ENCODE results near the gene TIMM50. TPM values are rescaled to one million over a fixed set of nuclear protein-coding genes. Genes with fewer than 3 reads are reported as not detected.

TIMM50 gene
- total and polyA plus RNA-seq, 4 donors = 24.3 to 39.9 (median 30.5) TPM

DNA sequence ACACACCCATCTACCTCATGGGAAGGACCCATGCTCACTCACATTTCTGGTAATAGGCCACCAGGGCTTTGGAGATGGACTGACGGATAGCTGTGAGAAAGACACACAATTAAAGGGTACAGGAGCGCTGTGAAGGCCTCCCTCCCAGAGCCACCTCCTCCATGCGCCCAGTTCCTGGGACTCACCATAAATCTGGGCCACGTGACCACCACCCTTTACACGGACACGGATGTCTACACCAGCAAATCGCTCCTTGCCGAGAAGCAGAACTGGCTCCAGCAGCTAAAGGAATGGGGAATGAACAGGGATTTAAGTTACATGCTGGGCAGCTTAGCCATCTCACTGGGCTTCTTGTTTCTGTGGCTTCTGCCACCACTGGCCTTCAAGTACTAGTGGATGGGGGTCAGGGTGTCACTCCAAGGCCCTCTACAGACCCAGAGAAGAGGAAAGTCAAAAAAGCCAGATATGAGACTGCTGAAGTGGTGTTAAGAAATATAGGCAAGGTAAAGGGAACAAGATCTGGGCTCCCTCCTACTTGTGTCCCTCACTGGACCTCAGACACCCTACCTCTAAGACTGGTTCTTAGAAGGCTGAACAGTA is 47.1 kb upstream of the TIMM50 start:
- no peak overlapping the region for H3K27ac ChIP-seq (ENCODE audit: low read depth in 1 of 2, low read length in 2 of 2)
- 96% methylated on average over 8 of the region's 8 CpGs for WGBS
- H3K9ac ChIP-seq (ENCODE audit: low read depth in 1 of 2, low read length in 2 of 2) = no peak overlapping the region
- TF ChIP-seq HNF4A (conservative IDR thresholded peaks at IDR 0.05) = no peak
- no peak for DNase-seq (ENCODE audit: low spot score)
- H3K36me3 ChIP-seq (ENCODE audit: control insufficient read depth in 4 of 4, insufficient read depth in 3 of 4, low read depth in 1 of 4, low read length in 3 of 4) = peaks cover 15 to 24% (median 17%) of the 10 kb centered on the region in 4 donors
- H3K4me1 ChIP-seq (ENCODE audit: control insufficient read depth in 4 of 4, insufficient read depth in 4 of 4, low read length in 3 of 4) = peaks cover 4 to 27% (median 17%) of the 10 kb centered on the region in 4 donors
- H3K4me3 ChIP-seq (ENCODE audit: low read depth in 1 of 3, low read length in 3 of 3) = no peak overlapping the region
- H3K9me3 ChIP-seq (ENCODE audit: control insufficient read depth in 4 of 4, low read length in 3 of 4) = no peaks in the 10 kb centered on the region
- H3K27me3 ChIP-seq (ENCODE audit: control insufficient read depth in 4 of 4, insufficient read depth in 4 of 4, low read length in 3 of 4) = no peaks in the 10 kb centered on the region

DNA sequence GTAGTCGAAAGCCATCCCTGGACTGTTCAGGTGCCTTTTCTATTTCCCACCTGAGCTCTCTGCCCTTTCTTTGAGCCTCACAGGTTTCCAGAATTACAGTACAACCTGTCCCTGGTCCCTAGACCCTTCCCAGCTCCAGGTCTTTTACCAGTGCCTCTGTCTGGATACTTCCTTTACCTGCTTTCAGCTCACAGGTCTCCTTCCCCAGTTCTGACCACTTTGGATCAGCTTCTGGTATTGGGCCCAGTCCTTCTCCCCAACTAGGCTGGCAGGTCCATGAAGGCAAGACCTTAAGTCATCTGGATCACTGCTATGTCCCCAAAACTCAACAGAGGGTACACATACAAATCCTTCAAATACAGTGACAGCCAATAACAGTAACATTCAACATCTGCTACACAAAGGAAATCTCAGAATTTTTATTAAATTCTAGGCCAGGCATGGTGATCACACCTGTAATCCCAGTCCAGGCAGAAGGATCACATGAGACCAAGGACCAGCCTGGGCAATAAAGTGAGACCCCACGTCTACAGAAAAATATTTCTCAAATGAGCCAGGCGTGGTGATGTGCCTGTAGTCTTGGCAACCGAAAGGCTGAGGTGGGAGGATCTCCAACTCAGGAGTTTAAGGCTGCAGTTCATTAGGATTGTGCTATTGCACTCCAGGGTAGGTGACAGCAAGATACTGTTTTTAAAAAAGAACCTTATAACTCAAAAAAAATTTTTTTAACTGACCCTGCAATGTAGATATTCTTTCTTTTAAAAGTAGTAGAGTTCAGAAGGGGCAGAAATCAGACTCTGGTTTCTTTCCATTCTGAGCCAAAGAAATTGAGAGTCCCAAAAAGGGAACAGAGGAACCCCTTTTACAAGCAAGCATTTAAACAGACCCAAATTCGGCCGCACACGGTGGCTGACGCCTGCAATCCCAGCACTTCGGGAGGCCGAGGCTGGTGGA is 46.2 kb upstream of the TIMM50 start:
- Histone ChIP-seq H3K4me1 (ENCODE audit: control insufficient read depth in 4 of 4, insufficient read depth in 4 of 4, low read length in 3 of 4) (peaks cover 4 to 27% (median 17%) of the 10 kb centered on the region in 4 donors), H3K27ac (ENCODE audit: low read depth in 1 of 2, low read length in 2 of 2) (peak overlapping the region in 1 of 2 donors; percentile 23), H3K27me3 (ENCODE audit: control insufficient read depth in 4 of 4, insufficient read depth in 4 of 4, low read length in 3 of 4) (no peaks in the 10 kb centered on the region), H3K4me3 (ENCODE audit: low read depth in 1 of 3, low read length in 3 of 3) (peak overlapping the region; percentile 77 to 90 (median 81)), H3K36me3 (ENCODE audit: control insufficient read depth in 4 of 4, insufficient read depth in 3 of 4, low read depth in 1 of 4, low read length in 3 of 4) (peaks cover 15 to 24% (median 17%) of the 10 kb centered on the region in 4 donors), H3K9ac (ENCODE audit: low read depth in 1 of 2, low read length in 2 of 2) (peak overlapping the region; percentile 46 to 79), H3K9me3 (ENCODE audit: control insufficient read depth in 4 of 4, low read length in 3 of 4) (no peaks in the 10 kb centered on the region)
- WGBS = 60% methylated on average over 10 of the region's 10 CpGs
- no peak for TF ChIP-seq EGR1 (IDR thresholded peaks at IDR 0.05; ENCODE audit: low read depth in 2 of 2)
- TF ChIP-seq RXRA (IDR thresholded peaks at IDR 0.05) = no peak
- TF ChIP-seq GABPA (IDR thresholded peaks at IDR 0.05 in 1 of 2, conservative IDR thresholded peaks at IDR 0.05 in 1 of 2) = no peak
- no peak for TF ChIP-seq NR2F2 (IDR thresholded peaks at IDR 0.05)
- no peak for TF ChIP-seq TAF1 (conservative IDR thresholded peaks at IDR 0.05)
- no peak for TF ChIP-seq JUND (IDR thresholded peaks at IDR 0.05)
- TF ChIP-seq, protein P1, sequence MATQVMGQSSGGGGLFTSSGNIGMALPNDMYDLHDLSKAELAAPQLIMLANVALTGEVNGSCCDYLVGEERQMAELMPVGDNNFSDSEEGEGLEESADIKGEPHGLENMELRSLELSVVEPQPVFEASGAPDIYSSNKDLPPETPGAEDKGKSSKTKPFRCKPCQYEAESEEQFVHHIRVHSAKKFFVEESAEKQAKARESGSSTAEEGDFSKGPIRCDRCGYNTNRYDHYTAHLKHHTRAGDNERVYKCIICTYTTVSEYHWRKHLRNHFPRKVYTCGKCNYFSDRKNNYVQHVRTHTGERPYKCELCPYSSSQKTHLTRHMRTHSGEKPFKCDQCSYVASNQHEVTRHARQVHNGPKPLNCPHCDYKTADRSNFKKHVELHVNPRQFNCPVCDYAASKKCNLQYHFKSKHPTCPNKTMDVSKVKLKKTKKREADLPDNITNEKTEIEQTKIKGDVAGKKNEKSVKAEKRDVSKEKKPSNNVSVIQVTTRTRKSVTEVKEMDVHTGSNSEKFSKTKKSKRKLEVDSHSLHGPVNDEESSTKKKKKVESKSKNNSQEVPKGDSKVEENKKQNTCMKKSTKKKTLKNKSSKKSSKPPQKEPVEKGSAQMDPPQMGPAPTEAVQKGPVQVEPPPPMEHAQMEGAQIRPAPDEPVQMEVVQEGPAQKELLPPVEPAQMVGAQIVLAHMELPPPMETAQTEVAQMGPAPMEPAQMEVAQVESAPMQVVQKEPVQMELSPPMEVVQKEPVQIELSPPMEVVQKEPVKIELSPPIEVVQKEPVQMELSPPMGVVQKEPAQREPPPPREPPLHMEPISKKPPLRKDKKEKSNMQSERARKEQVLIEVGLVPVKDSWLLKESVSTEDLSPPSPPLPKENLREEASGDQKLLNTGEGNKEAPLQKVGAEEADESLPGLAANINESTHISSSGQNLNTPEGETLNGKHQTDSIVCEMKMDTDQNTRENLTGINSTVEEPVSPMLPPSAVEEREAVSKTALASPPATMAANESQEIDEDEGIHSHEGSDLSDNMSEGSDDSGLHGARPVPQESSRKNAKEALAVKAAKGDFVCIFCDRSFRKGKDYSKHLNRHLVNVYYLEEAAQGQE (IDR thresholded peaks at IDR 0.05) = no peak
- TF ChIP-seq YY1 (IDR thresholded peaks at IDR 0.05) = no peak
- TF ChIP-seq FOXA2 (IDR thresholded peaks at IDR 0.05) = no peak
- no peak for TF ChIP-seq FOXA1 (IDR thresholded peaks at IDR 0.05)
- TF ChIP-seq RAD21 (IDR thresholded peaks at IDR 0.05) = no peak
- TF ChIP-seq, protein P2, sequence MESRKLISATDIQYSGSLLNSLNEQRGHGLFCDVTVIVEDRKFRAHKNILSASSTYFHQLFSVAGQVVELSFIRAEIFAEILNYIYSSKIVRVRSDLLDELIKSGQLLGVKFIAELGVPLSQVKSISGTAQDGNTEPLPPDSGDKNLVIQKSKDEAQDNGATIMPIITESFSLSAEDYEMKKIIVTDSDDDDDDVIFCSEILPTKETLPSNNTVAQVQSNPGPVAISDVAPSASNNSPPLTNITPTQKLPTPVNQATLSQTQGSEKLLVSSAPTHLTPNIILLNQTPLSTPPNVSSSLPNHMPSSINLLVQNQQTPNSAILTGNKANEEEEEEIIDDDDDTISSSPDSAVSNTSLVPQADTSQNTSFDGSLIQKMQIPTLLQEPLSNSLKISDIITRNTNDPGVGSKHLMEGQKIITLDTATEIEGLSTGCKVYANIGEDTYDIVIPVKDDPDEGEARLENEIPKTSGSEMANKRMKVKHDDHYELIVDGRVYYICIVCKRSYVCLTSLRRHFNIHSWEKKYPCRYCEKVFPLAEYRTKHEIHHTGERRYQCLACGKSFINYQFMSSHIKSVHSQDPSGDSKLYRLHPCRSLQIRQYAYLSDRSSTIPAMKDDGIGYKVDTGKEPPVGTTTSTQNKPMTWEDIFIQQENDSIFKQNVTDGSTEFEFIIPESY (IDR thresholded peaks at IDR 0.05) = no peak
- TF ChIP-seq, protein P3, sequence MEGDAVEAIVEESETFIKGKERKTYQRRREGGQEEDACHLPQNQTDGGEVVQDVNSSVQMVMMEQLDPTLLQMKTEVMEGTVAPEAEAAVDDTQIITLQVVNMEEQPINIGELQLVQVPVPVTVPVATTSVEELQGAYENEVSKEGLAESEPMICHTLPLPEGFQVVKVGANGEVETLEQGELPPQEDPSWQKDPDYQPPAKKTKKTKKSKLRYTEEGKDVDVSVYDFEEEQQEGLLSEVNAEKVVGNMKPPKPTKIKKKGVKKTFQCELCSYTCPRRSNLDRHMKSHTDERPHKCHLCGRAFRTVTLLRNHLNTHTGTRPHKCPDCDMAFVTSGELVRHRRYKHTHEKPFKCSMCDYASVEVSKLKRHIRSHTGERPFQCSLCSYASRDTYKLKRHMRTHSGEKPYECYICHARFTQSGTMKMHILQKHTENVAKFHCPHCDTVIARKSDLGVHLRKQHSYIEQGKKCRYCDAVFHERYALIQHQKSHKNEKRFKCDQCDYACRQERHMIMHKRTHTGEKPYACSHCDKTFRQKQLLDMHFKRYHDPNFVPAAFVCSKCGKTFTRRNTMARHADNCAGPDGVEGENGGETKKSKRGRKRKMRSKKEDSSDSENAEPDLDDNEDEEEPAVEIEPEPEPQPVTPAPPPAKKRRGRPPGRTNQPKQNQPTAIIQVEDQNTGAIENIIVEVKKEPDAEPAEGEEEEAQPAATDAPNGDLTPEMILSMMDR (IDR thresholded peaks at IDR 0.05; ENCODE audit: low read depth, low read length, missing input control) = no peak
- no peak for DNase-seq (ENCODE audit: low spot score)

Measured in liver (tissue), 9 donors.